Mesenchymal stem cell (in vitro differentiated cells and primary cell): Measurements from ENCODE around the gene ANKS1B.

Experiments
- DNase-seq: peaks from one replicate; pipeline ENCODE4 v3.0.0-alpha.2; 2013
- H2AFZ ChIP-seq: one replicate; pipeline ENCODE4 v1.6.1; 2013; ENCODE audit warnings: low read depth, mild to moderate bottlenecking, control low read depth, inconsistent platforms, low read length, moderate library complexity
- H2AK5ac ChIP-seq: 2 replicates; pipeline ENCODE4 v1.6.1; 2013; ENCODE audit warnings: low read length, moderate library complexity, mild to moderate bottlenecking, inconsistent platforms; ENCODE audit not compliant: severe bottlenecking
- H2BK120ac ChIP-seq: one replicate; pipeline ENCODE4 v1.6.1; 2013; ENCODE audit warnings: low read depth, mild to moderate bottlenecking, inconsistent platforms, low read length, moderate library complexity
- H2BK12ac ChIP-seq, 2 experiments: one replicate each; pipeline ENCODE4 v1.6.1; 2013; ENCODE audit warnings: inconsistent platforms in 2 of 2, low read length in 2 of 2, mild to moderate bottlenecking in 2 of 2, moderate library complexity in 2 of 2, control low read depth in 1 of 2
- H2BK15ac ChIP-seq: one replicate; pipeline ENCODE4 v1.6.1; 2013; ENCODE audit warnings: mild to moderate bottlenecking, low read depth, inconsistent platforms; ENCODE audit not compliant: poor library complexity, severe bottlenecking
- H2BK5ac ChIP-seq: 2 replicates; pipeline ENCODE4 v1.6.1; 2013; ENCODE audit warnings: low read depth, mild to moderate bottlenecking, low read length, control low read depth, inconsistent platforms; ENCODE audit not compliant: poor library complexity, severe bottlenecking
- H3K14ac ChIP-seq, 2 experiments: one replicate each; pipeline ENCODE4 v1.6.1; 2013; ENCODE audit warnings: inconsistent platforms in 2 of 2, low read length in 2 of 2, control low read depth in 1 of 2, mild to moderate bottlenecking in 1 of 2, moderate library complexity in 1 of 2
- H3K18ac ChIP-seq, 2 experiments: one replicate each; pipeline ENCODE4 v1.6.1; 2013; ENCODE audit warnings: inconsistent platforms in 2 of 2, low read length in 2 of 2, control low read depth in 1 of 2, low read depth in 1 of 2, mild to moderate bottlenecking in 1 of 2
- H3K23ac ChIP-seq, 2 experiments: one replicate each; pipeline ENCODE4 v1.6.1; 2013; ENCODE audit warnings: inconsistent platforms in 2 of 2, low read length in 2 of 2, mild to moderate bottlenecking in 2 of 2, moderate library complexity in 2 of 2, control low read depth in 1 of 2
- H3K27ac ChIP-seq: 2 replicates; pipeline ENCODE4 v1.5.1; 2013; ENCODE audit warnings: mild to moderate bottlenecking, moderate library complexity, low read length, control low read depth, inconsistent platforms; ENCODE audit not compliant: poor library complexity, severe bottlenecking
- H3K27me3 ChIP-seq, 2 experiments: 2 replicates each; pipeline versions ENCODE4 v1.6.1 to v1.7.0; 2013; ENCODE audit warnings: low read length in 2 of 2, mild to moderate bottlenecking in 2 of 2, moderate library complexity in 2 of 2, control low read depth in 1 of 2, inconsistent platforms in 1 of 2; ENCODE audit not compliant: control insufficient read depth in 1 of 2, insufficient read depth in 1 of 2
- H3K36me3 ChIP-seq, 2 experiments: 2 replicates each; pipeline versions ENCODE4 v1.6.1 to v1.7.0; 2013; ENCODE audit warnings: low read length in 2 of 2, control low read depth in 1 of 2, inconsistent platforms in 1 of 2, low read depth in 1 of 2, mild to moderate bottlenecking in 1 of 2; ENCODE audit not compliant: insufficient read depth in 2 of 2, control insufficient read depth in 1 of 2
- H3K4ac ChIP-seq, 2 experiments: one replicate each; pipeline ENCODE4 v1.6.1; 2013; ENCODE audit warnings: inconsistent platforms in 2 of 2, low read length in 2 of 2, mild to moderate bottlenecking in 2 of 2, moderate library complexity in 2 of 2, control low read depth in 1 of 2, low read depth in 1 of 2
- H3K4me1 ChIP-seq: 2 replicates; pipeline ENCODE4 v1.6.1; 2013; ENCODE audit warnings: low read depth, low read length, control low read depth; ENCODE audit not compliant: control insufficient read depth, insufficient read depth
- H3K4me2 ChIP-seq: 2 replicates; pipeline ENCODE4 v1.6.1; 2013; ENCODE audit warnings: low read length, mild to moderate bottlenecking, inconsistent platforms; ENCODE audit not compliant: poor library complexity, severe bottlenecking
- H3K4me3 ChIP-seq, 2 experiments: 2 replicates each; pipeline versions ENCODE4 v1.5.1 to v1.7.0; 2013; ENCODE audit warnings: low read length in 2 of 2, mild to moderate bottlenecking in 2 of 2, control low read depth in 1 of 2, low read depth in 1 of 2; ENCODE audit not compliant: insufficient read depth in 1 of 2
- H3K79me1 ChIP-seq: replicated peaks from 2 replicates; pipeline ENCODE4 v1.6.1; 2013; ENCODE audit warnings: mild to moderate bottlenecking, control low read depth, low read length, inconsistent platforms; ENCODE audit not compliant: poor library complexity, severe bottlenecking
- H3K9ac ChIP-seq: 2 replicates; pipeline ENCODE4 v1.7.0; 2013; ENCODE audit warnings: mild to moderate bottlenecking, low read length, moderate library complexity
- H3K9me3 ChIP-seq: 2 replicates; pipeline ENCODE4 v1.7.0; 2013; ENCODE audit warnings: mild to moderate bottlenecking, low read length; ENCODE audit not compliant: control insufficient read depth
- H4K8ac ChIP-seq: one replicate; pipeline ENCODE4 v1.6.1; 2013; ENCODE audit warnings: inconsistent platforms, mild to moderate bottlenecking, low read length, moderate library complexity
- H4K91ac ChIP-seq: one replicate; pipeline ENCODE4 v1.6.1; 2013; ENCODE audit warnings: mild to moderate bottlenecking, low read length, inconsistent platforms
- WGBS: methylation state at CpG from one replicate; pipeline ENCODE4 v1.1.7; 2013; ENCODE audit warnings: mixed read lengths; 5-methylcytosine and 5-hydroxymethylcytosine counted together

The ANKS1B gene

DNA sequence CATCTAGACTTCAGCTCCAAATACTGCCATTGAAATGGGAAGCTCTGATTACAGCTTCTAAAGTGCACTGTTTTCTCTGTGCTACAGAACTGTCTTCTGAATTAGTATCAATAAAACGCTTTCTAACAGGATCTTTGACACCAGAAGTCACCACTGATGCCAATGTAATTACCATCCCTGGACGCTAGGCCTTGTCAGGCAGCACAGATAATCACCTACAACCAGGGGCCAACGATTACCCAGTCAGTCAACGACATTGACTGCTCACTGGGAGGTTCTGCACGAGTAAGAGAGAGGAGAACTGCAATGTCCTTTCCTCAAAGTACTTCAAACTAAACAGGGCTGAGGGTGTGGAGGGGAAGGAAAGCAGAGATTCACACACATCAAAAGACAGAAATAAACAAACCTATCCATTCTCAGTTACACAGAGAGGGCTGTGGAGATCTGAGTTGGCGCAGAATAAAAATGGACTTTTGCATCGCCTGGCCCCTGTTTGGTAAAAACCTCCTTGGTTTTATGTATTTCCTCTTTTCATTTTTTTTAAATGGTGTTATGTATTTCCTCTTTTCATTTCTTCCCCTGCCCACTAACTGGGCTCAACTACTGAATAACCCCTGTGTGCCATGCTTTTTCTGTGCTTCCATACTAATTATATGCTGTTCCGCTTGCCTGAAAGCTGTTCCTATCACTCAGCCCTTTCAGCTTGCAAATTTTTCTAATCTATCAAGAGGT, 847.4 kb downstream of the ANKS1B start:
- Histone ChIP-seq H3K4ac (no peak overlapping the region), H3K4me1 (no peaks in the 10 kb centered on the region), H3K9ac (no peak overlapping the region), H2BK12ac (no peak overlapping the region), H3K4me3 (no peak overlapping the region), H4K91ac (no peak overlapping the region), H2BK5ac (no peak overlapping the region), H3K9me3 (peaks cover 3% of the 10 kb centered on the region), H3K4me2 (no peak overlapping the region), H3K14ac (no peak overlapping the region), H2BK120ac (no peak overlapping the region), H2AFZ (no peak overlapping the region), H3K18ac (no peak overlapping the region), H3K27ac (no peak overlapping the region), H2AK5ac (no peak overlapping the region), H2BK15ac (no peak overlapping the region), H4K8ac (no peak overlapping the region), H3K27me3 (no peaks in the 10 kb centered on the region), H3K79me1 (no peaks in the 10 kb centered on the region), H3K36me3 (no peaks in the 10 kb centered on the region), H3K23ac (no peak overlapping the region)
- WGBS, result 64% methylated on average over 4 of the region's 8 CpGs
- no peak for DNase-seq

GRCh38 chr12:99136516-99136915, 848.2 kb downstream of the ANKS1B start:
- Histone ChIP-seq H4K8ac (no peak overlapping the region), H3K9ac (no peak overlapping the region), H3K4me3 (no peak overlapping the region), H3K4ac (no peak overlapping the region), H3K79me1 (no peaks in the 10 kb centered on the region), H3K27ac (no peak overlapping the region), H2AFZ (no peak overlapping the region), H3K18ac (no peak overlapping the region), H2BK120ac (no peak overlapping the region), H4K91ac (no peak overlapping the region), H3K36me3 (no peaks in the 10 kb centered on the region), H2BK15ac (no peak overlapping the region), H2AK5ac (no peak overlapping the region), H3K23ac (no peak overlapping the region), H3K27me3 (no peaks in the 10 kb centered on the region), H3K9me3 (no peaks in the 10 kb centered on the region), H2BK12ac (no peak overlapping the region), H3K14ac (no peak overlapping the region), H3K4me1 (peaks cover 2% of the 10 kb centered on the region), H2BK5ac (no peak overlapping the region), H3K4me2 (no peak overlapping the region)
- DNase-seq, result no peak

DNA sequence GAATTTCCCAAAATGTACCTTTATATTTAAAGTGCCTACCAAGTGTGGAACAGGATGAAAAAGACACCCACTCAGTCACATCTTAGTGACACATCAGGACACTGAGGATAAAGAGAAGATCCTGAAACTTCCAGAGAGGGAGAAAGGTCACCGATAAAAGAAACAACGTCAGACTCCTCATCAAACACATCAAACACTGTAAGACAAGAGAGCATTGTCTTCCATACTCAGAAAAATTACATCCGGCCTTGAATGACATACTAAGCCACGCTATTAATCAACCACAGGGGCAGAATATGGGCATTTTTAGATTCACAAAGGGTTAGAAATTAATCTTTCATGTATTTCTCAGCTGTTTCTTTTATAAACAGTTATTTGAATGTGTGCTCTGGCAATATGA, 849.4 kb downstream of the ANKS1B start:
- H3K27me3 ChIP-seq, result no peaks in the 10 kb centered on the region
- H3K4ac ChIP-seq, result no peak overlapping the region
- no peak overlapping the region for H2BK5ac ChIP-seq
- no peaks in the 10 kb centered on the region for H3K79me1 ChIP-seq
- H3K9me3 ChIP-seq, result no peaks in the 10 kb centered on the region
- WGBS, result 90% methylated on average over 3 of the region's 4 CpGs
- no peak overlapping the region for H2AFZ ChIP-seq
- H2BK15ac ChIP-seq, result no peak overlapping the region
- no peak for DNase-seq
- H2BK120ac ChIP-seq, result no peak overlapping the region
- H3K14ac ChIP-seq, result no peak overlapping the region
- H4K91ac ChIP-seq, result no peak overlapping the region
- no peak overlapping the region for H3K27ac ChIP-seq
- no peak overlapping the region for H3K9ac ChIP-seq
- H3K4me2 ChIP-seq, result no peak overlapping the region
- H3K18ac ChIP-seq, result no peak overlapping the region
- no peaks in the 10 kb centered on the region for H3K36me3 ChIP-seq
- H2BK12ac ChIP-seq, result no peak overlapping the region
- peaks cover 2% of the 10 kb centered on the region for H3K4me1 ChIP-seq
- no peak overlapping the region for H3K23ac ChIP-seq
- H3K4me3 ChIP-seq, result no peak overlapping the region
- no peak overlapping the region for H2AK5ac ChIP-seq
- no peak overlapping the region for H4K8ac ChIP-seq

DNA sequence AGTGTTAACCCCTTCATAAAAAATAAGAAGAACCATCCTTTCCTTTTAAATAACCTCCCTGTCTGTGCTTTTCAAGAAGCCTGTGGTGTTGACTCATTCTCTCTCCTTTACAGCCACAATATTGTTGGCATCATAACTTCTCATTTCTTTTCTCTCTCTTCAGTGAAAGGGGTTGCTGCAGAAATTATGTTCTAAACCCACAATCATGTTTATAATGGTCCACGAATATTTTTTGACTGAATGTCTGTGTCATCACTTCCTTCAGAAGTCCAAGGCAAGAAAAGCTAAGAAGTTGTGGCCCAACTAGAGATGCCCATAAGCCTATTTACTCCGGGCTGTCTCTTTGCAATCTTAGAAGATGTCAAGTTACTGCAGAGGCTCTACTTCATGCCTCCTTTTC, 851.3 kb downstream of the ANKS1B start:
- Histone ChIP-seq H4K91ac (no peak overlapping the region), H2AK5ac (no peak overlapping the region), H3K4me1 (peaks cover 2% of the 10 kb centered on the region), H3K36me3 (no peaks in the 10 kb centered on the region), H2BK15ac (no peak overlapping the region), H3K9me3 (no peaks in the 10 kb centered on the region), H3K18ac (no peak overlapping the region), H2BK5ac (no peak overlapping the region), H3K9ac (no peak overlapping the region), H3K4ac (no peak overlapping the region), H3K4me2 (no peak overlapping the region), H3K27me3 (no peaks in the 10 kb centered on the region), H3K79me1 (no peaks in the 10 kb centered on the region), H4K8ac (no peak overlapping the region), H3K23ac (no peak overlapping the region), H3K4me3 (no peak overlapping the region), H2BK12ac (no peak overlapping the region), H2BK120ac (no peak overlapping the region), H3K27ac (no peak overlapping the region), H3K14ac (no peak overlapping the region), H2AFZ (no peak overlapping the region)
- 81% methylated on average over 2 of the region's 2 CpGs for WGBS
- no peak for DNase-seq
